PC-3 (cell line): ENCODE data around the gene GLMN. TPM values are rescaled to one million over a fixed set of nuclear protein-coding genes. Genes with fewer than 3 reads are reported as not detected.

Experiments
- ATAC-seq: fragments of 200-7000 bp; cut with Tn5 transposase; 2 replicates; pipeline ENCODE4 v1.9.1; 2020; ENCODE audit warnings: mild to moderate bottlenecking, moderate library complexity
- BruUV-seq: library from RNA; stranded (reverse); fragments of 400-500 nt; replicated peaks from 2 replicates; lab custom pipeline; 2021; lab: Mats Ljungman, UMichigan
- CTCF ChIA-PET: fragments of 300-600 bp; sonication (Branson Sonifier 250); formaldehyde crosslinking; loops from one replicate; lab custom pipeline; 2022; ENCODE audit warnings: antibody characterized with exemption; lab: Charles Lee
- POLR2A ChIA-PET: fragments of 300-600 bp; sonication (Branson Sonifier 250); formaldehyde crosslinking; loops from one replicate; lab custom pipeline; 2022; ENCODE audit warnings: antibody characterized with exemption; ENCODE audit not compliant: unreplicated experiment; lab: Charles Lee
- DNase-seq: peaks from one replicate; pipeline ENCODE4 v3.0.0-alpha.2; 2015
- H2AFZ ChIP-seq: fragments of 300-600 bp; sonication (generic); 2 replicates; pipeline ENCODE4 v1.6.0; 2016; ENCODE audit warnings: antibody characterized with exemption, low read length
- H3F3A ChIP-seq: fragments of 300-600 bp; sonication (generic); one replicate; pipeline ENCODE4 v1.6.0; 2017; ENCODE audit warnings: antibody characterized with exemption, low read length, control low read depth, mild to moderate bottlenecking; ENCODE audit not compliant: unreplicated experiment
- H3K27ac ChIP-seq: fragments of 300-600 bp; sonication (generic); 2 replicates; pipeline ENCODE4 v1.5.1; 2016; ENCODE audit warnings: mild to moderate bottlenecking, low read length
- H3K27me3 ChIP-seq: fragments of 300-600 bp; sonication (generic); 2 replicates; pipeline ENCODE4 v1.6.1; 2016; ENCODE audit warnings: low read length, mixed read lengths
- H3K36me3 ChIP-seq: fragments of 300-600 bp; sonication (generic); 2 replicates; pipeline ENCODE4 v1.6.1; 2016; ENCODE audit warnings: low read depth, mixed run types, low read length, mixed read lengths
- H3K4me1 ChIP-seq: fragments of 300-600 bp; sonication (generic); 2 replicates; pipeline ENCODE4 v1.5.1; 2016; ENCODE audit warnings: low read length; ENCODE audit not compliant: insufficient read depth
- H3K4me2 ChIP-seq: fragments of 300-600 bp; sonication (generic); 2 replicates; pipeline ENCODE4 v1.6.0; 2016; ENCODE audit warnings: low read length
- H3K4me3 ChIP-seq: fragments of 300-600 bp; sonication (generic); 2 replicates; pipeline ENCODE4 v1.5.1; 2016; ENCODE audit warnings: mild to moderate bottlenecking, low read length, mixed read lengths
- H3K79me2 ChIP-seq: fragments of 300-600 bp; sonication (generic); 2 replicates; pipeline ENCODE4 v1.6.1; 2017; ENCODE audit warnings: low read length, mixed read lengths
- H3K9ac ChIP-seq: fragments of 300-600 bp; sonication (generic); 2 replicates; pipeline ENCODE4 v1.6.0; 2016; ENCODE audit warnings: mild to moderate bottlenecking, low read length
- H3K9me2 ChIP-seq: fragments of 300-600 bp; sonication (generic); replicated peaks from 2 replicates; pipeline ENCODE4 v1.6.1; 2016; ENCODE audit warnings: mixed run types, low read length, mixed read lengths
- H3K9me3 ChIP-seq: fragments of 300-600 bp; sonication (generic); 2 replicates; pipeline ENCODE4 v1.6.1; 2016; ENCODE audit warnings: low read length, mixed read lengths
- H4K20me1 ChIP-seq: fragments of 300-600 bp; sonication (generic); 2 replicates; pipeline ENCODE4 v1.6.1; 2016; ENCODE audit warnings: low read length, mixed read lengths
- EZH2 ChIP-seq: fragments of 300-600 bp; sonication (generic); IDR thresholded peaks from one replicate; pipeline ENCODE4 v1.6.1; 2017; ENCODE audit warnings: antibody characterized with exemption, mild to moderate bottlenecking, low read length; ENCODE audit not compliant: unreplicated experiment
- EZH2phosphoT487 ChIP-seq: fragments of 300-600 bp; sonication (generic); IDR thresholded peaks from 2 replicates; pipeline ENCODE4 v1.6.1; 2018; ENCODE audit warnings: mild to moderate bottlenecking, antibody characterized with exemption, low read length, borderline replicate concordance
- intact Hi-C: fragments of 100-400 bp; cut with micrococcal nuclease; formaldehyde crosslinking; loops from 2 replicates; pipeline ENCODE4 v1.9.0; 2023
- total RNA-seq: library from RNA; depleted of rRNA; stranded (reverse); fragments of >200 nt; gene quantifications from 2 replicates; pipeline ENCODE4 v1.2.3, GENCODE V29; 2014
- TF ChIP-seq, protein P1 (sequence below): fragments of 300-600 bp; sonication (generic); conservative IDR thresholded peaks from 2 replicates; pipeline ENCODE4 v1.5.1; 2017; ENCODE audit warnings: antibody characterized with exemption, low read depth, mild to moderate bottlenecking, low read length

GLMN gene
- total RNA-seq, 1 experiment from 2014 or later: 13.6 TPM

GRCh38 chr1:92306020-92306419 is 7.2 kb upstream of the GLMN start:
- peaks cover 7% of the 10 kb centered on the region for H3K79me2 ChIP-seq
- H3K36me3 ChIP-seq: peaks cover 26% of the 10 kb centered on the region; the same call in 1 of the 2 replicates
- peaks cover 5% of the 10 kb centered on the region; the same call in 1 of the 2 replicates for H3K4me1 ChIP-seq
- no peaks in the 10 kb centered on the region for H4K20me1 ChIP-seq
- CTCF ChIA-PET: no interaction called here
- H3K27me3 ChIP-seq: no peaks in the 10 kb centered on the region
- H3K4me2 ChIP-seq: no peak overlapping the region
- POLR2A ChIA-PET: no interaction called here
- no peak overlapping the region for H3K4me3 ChIP-seq
- H3K27ac ChIP-seq: no peak overlapping the region
- H3F3A ChIP-seq: no peaks in the 10 kb centered on the region
- intact Hi-C loops: no loop called here
- DNase-seq (no peak), ATAC-seq (no peak)
- no peaks in the 10 kb centered on the region for H3K9me2 ChIP-seq
- H3K9me3 ChIP-seq: no peaks in the 10 kb centered on the region
- H3K9ac ChIP-seq: no peak overlapping the region
- no TSS peak for BruUV-seq
- TF ChIP-seq EZH2: no peak
- no peak for TF ChIP-seq EZH2phosphoT487
- TF ChIP-seq, protein P1, sequence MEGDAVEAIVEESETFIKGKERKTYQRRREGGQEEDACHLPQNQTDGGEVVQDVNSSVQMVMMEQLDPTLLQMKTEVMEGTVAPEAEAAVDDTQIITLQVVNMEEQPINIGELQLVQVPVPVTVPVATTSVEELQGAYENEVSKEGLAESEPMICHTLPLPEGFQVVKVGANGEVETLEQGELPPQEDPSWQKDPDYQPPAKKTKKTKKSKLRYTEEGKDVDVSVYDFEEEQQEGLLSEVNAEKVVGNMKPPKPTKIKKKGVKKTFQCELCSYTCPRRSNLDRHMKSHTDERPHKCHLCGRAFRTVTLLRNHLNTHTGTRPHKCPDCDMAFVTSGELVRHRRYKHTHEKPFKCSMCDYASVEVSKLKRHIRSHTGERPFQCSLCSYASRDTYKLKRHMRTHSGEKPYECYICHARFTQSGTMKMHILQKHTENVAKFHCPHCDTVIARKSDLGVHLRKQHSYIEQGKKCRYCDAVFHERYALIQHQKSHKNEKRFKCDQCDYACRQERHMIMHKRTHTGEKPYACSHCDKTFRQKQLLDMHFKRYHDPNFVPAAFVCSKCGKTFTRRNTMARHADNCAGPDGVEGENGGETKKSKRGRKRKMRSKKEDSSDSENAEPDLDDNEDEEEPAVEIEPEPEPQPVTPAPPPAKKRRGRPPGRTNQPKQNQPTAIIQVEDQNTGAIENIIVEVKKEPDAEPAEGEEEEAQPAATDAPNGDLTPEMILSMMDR: no peak
- no peak overlapping the region for H2AFZ ChIP-seq

- H4K20me1 ChIP-seq: no peaks in the 10 kb centered on the region
- no peaks in the 10 kb centered on the region for H3K27me3 ChIP-seq
- H3K36me3 ChIP-seq: peaks cover 28% of the 10 kb centered on the region; the same call in 1 of the 2 replicates
- H3K4me1 ChIP-seq: peaks cover 16% of the 10 kb centered on the region; the same call in 1 of the 2 replicates
- H2AFZ ChIP-seq: no peak overlapping the region
- DNase-seq (no peak), ATAC-seq (no peak)
- no peak overlapping the region for H3K27ac ChIP-seq
- ChIA-PET POLR2A (interaction anchor here (0.7 kb wide), 1 partner anchor 219 kb away, joined by 3 read pairs; no protein-coding TSS in a partner anchor), CTCF (interaction anchor here (0.9 kb wide), 1 partner anchor 9 kb away, joined by 5 read pairs; no protein-coding TSS in a partner anchor)
- H3K9me3 ChIP-seq: no peaks in the 10 kb centered on the region
- intact Hi-C loops: no loop called here
- no peaks in the 10 kb centered on the region for H3F3A ChIP-seq
- BruUV-seq: no TSS peak
- no peak overlapping the region for H3K9ac ChIP-seq
- peaks cover 45% of the 10 kb centered on the region for H3K79me2 ChIP-seq
- TF ChIP-seq EZH2 (no peak), EZH2phosphoT487 (no peak)
- TF ChIP-seq, protein P1: no peak
- H3K4me3 ChIP-seq: no peak overlapping the region
- H3K4me2 ChIP-seq: peak overlapping the region; percentile 97
- no peaks in the 10 kb centered on the region for H3K9me2 ChIP-seq
Measured at GRCh38 chr1:92301021-92301420, 2.2 kb upstream of the GLMN start.

DNA sequence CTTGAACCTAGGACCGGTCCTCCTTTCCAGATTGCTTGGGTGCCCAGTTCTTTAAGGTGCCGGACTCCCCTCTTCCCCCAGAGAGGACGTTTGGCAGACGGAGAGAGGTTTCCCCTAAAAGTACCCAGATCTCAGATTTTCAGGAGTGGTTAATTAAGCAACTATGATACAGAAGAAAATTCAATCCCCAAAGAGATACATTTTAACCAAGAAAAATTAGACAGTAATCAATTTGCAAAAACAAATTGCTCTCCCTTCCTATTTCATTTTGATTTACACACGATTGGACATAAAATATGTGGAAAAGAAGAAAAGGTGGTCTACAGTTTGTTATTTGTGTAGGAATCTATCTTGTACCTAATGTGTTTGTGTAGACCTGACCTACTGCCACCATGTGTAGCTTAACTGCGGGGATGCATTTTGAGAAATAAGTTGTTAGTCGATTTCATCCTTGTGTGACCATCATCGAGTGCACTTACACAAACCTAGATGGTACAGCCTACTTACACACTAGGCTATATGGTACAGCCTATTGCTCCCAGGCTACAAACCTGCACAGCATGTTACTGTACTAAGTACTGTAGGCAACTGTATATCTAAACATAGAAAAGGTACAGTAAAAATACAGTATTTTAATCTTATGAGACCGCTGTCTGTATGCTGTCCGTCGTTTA is 827 bp upstream of the GLMN start:
- no peak for ATAC-seq
- peak; percentile 29 for DNase-seq
- ChIA-PET CTCF (interaction anchor here (0.7 kb wide), 1 partner anchor 893 kb away, joined by 7 read pairs; no protein-coding TSS in a partner anchor), POLR2A (no interaction called here)
- H3F3A ChIP-seq: no peaks in the 10 kb centered on the region
- H3K36me3 ChIP-seq: peaks cover 25% of the 10 kb centered on the region; the same call in 1 of the 2 replicates
- peak overlapping the region; percentile 88 for H3K9ac ChIP-seq
- peak overlapping the region; percentile 97 for H3K4me2 ChIP-seq
- H3K27ac ChIP-seq: no peak overlapping the region
- TF ChIP-seq, protein P1: no peak
- no peak for TF ChIP-seq EZH2phosphoT487
- TF ChIP-seq EZH2: no peak
- peak overlapping the region; percentile 64 for H2AFZ ChIP-seq
- peak overlapping the region; percentile 83 for H3K4me3 ChIP-seq
- H3K79me2 ChIP-seq: peaks cover 45% of the 10 kb centered on the region
- H3K4me1 ChIP-seq: peaks cover 16% of the 10 kb centered on the region; the same call in 1 of the 2 replicates
- H3K9me2 ChIP-seq: no peaks in the 10 kb centered on the region
- H3K9me3 ChIP-seq: no peaks in the 10 kb centered on the region
- no TSS peak for BruUV-seq
- H3K27me3 ChIP-seq: no peaks in the 10 kb centered on the region
- intact Hi-C loops: loop anchor here (10.0 kb wide), 1 partner anchor 795 kb away; the partner anchor contains the start of gene CDC7
- H4K20me1 ChIP-seq: no peaks in the 10 kb centered on the region
